GM18499 (cell line): ENCODE data around the gene ADCYAP1R1.

Experiments used
- ATAC-seq: cut with Tn5 transposase; IDR thresholded peaks from one replicate; pipeline ENCODE4 v1.9.1; 2021; ENCODE audit warnings: moderate number of reproducible peaks; ENCODE audit not compliant: insufficient read depth, unreplicated experiment

ADCYAP1R1 gene

GRCh38 chr7:31102151-31102972 lies 50.3 kb downstream of the ADCYAP1R1 start:
- no peak for ATAC-seq

DNA sequence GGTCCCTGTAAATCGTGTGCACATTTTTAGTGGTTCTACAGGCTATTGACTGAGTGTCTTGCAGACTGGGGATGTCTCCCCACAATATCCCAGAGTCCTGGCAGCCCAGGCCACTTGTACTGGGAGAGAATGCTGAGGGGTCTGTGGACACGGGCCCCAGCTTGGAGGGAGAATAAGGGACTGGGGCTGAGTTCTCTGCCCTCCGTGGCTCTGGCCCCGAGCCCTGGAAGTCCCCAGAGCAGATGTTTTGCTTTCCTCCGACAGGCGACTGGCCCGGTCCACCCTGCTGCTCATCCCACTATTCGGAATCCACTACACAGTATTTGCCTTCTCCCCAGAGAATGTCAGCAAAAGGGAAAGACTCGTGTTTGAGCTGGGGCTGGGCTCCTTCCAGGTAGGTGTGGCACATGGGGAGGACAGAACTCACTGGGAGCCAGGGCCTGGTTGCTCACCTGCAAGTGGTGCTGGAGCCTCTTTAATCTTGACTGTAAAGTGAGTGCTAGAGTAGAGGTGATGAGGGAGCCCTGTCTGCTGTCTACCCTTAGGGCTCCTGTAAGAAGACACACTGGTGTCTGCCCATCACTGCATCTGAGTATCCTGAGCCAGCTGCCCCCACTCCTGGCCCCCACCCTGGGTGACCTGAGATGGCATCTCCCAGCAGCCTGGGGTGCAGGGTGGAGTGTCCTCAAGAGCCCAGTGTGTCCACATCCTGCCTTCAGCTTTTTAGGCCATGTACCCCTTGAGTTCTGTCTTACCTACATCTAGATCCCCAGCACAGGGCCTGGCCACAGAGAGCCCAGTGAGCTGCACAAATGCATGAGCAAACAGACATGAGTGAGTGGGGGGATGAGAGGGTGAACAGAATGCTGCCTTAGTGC lies 51.1 kb downstream of the ADCYAP1R1 start:
- no peak for ATAC-seq

- ATAC-seq, result no peak
Observed at GRCh38 chr7:31104361-31105255, 52.5 kb downstream of the ADCYAP1R1 start.

DNA sequence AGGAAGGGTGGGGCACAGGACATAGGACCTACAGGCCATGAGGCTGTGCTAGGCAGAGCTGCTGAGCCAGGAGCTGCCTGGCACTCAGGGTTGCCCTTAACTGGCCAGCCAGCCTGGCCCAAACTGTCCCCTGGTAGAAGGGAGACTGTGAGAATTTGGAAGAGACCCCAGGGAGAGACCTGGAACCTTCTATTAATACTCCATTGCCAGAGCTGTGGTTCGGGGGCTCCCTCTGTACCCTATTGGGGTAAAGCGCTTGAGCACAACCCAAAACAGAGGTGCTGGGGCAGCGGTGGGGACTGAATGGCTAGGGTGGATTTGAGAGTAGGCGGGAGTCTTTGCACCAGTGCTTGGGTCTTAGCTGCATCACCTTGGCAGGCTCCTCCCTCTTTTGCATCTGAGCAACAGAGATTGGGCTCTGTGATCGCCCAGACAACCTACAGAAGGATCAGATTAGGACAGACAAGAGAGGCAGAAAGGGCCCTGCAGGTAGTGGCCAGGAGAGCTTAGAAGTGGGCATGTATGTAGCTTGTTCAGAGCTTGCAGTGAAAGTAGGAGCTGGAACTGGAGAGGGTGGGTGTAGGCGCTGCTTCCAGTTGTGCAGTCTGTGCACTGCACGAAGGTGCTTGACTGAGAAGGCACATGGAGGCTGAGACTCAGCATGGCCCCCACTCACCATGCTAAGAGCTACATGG lies 53.3 kb downstream of the ADCYAP1R1 start:
- no peak for ATAC-seq

DNA sequence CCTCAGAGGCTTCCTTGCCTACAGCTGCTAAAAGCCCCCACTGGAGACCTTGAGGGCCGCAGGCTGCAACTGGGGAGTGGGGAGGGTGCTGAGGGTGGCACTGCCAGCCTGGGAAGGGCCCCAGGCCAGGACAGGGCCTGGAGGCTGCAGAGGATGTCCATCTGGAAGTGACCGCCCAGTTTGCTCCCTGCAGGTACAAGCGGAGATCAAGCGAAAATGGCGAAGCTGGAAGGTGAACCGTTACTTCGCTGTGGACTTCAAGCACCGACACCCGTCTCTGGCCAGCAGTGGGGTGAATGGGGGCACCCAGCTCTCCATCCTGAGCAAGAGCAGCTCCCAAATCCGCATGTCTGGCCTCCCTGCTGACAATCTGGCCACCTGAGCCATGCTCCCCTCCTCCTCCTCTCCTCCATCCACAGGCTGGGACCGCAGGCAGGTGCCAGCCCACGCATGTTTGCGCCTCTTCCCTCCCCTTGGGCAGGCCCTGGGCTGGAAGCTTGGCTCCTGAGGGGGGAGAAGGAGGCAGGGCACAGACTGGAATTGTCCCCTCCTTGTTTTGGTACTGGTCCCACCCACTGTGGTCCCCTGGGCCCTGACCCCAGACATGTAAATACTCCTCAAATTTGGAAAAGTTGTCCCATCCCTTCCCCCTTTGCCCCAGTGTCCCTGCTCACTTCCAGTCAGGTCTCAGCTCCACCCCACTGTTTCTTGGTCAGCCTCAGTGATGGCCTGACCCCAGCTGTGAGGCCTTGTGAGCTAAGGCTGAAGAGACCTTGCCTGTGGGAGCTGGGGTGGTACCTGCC lies 54.4 kb downstream of the ADCYAP1R1 start:
- no peak for ATAC-seq

DNA sequence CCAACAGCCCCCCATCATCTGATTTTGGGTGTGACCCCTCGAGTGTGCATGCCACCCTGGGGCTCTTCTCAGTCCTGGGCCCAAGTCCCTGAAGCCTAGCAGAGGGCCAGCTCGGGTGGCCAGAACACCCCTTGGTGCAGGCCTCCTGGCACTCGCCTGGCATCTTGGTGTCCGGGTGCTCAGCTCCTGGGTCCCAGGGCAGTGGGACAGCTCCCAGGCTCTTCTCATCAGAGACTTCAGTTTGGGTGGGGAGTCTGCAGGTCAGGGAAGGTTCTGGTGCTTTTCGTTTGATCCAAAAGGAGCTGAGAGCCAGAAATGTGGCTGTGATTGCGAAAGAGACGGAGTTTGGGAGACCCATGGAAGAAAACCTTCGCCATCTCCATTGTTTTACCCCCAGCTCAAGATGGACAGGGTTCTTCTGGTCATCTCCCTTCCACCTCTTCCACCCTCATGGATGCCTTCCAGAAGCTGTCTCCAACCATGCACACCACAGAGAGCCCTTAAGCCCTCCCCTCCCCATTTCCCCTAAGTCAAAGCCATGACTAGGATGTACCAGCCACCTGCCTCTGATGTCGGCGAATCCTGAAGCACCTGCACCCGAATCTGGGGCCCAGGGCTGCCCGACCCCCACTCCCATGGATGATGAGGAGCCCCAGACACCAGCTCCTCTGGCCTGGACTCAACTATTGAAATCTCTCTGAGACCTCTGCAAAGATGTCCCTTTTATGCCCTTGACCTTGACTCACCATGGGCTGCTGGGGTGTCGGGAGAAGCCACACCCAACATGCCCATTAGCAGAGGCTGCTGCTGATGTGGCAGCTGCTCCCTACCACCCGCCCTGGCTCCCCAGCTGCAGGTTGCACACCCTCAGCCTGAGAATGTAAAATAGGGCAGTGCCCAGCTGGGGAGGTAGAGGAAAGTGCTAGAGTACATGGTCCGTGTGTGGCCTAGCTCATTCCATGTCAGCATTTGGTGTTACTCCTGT lies 55.3 kb downstream of the ADCYAP1R1 start:
- ATAC-seq, result no peak

DNA sequence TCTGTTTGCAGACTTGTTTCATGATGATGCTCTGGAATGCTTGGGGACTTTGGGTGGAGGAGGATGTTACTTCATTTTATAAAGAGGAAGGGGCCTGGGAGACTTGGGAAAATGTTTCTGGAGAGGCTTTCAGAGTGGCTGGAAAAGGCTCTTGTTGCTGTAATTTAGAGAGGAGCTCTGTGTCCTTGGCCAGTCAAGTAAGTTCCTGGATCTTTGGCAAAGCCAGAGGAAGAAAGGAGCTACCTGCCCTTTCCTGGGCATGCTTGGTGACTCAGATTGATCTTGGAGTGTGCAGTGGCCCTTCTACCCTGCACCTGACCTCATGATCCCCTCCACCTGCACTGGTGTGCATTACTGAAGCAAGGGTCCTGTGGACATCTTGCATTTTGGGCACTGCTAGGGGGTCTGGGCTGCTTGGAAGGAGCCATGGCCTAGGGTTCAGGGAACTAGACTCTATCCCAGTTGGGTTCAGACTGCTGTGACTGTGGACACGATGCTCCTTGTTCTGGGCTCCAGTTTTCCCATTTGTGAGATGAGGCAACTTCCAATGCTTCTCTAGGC lies 56.1 kb downstream of the ADCYAP1R1 start:
- no peak for ATAC-seq

DNA sequence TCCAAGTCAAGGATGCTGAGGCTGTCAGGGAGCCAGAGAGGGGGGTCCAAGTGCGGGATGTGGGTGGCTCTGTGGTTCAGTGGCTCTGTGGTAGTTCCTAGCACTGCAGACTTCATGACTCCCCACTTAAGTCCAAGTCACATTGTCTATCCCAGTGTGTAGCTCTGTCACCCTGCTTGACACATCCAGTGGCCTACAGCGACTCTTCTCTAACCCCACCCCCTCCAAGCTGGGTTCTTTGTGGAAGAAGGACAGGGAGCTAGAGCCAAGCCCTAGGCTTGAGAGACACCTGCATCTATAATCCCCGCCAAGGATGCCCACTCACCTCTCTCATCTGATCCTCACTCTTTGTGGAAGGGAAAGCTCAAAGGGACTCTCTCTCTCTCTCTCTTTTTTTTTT lies 57.6 kb downstream of the ADCYAP1R1 start:
- ATAC-seq, result no peak

DNA sequence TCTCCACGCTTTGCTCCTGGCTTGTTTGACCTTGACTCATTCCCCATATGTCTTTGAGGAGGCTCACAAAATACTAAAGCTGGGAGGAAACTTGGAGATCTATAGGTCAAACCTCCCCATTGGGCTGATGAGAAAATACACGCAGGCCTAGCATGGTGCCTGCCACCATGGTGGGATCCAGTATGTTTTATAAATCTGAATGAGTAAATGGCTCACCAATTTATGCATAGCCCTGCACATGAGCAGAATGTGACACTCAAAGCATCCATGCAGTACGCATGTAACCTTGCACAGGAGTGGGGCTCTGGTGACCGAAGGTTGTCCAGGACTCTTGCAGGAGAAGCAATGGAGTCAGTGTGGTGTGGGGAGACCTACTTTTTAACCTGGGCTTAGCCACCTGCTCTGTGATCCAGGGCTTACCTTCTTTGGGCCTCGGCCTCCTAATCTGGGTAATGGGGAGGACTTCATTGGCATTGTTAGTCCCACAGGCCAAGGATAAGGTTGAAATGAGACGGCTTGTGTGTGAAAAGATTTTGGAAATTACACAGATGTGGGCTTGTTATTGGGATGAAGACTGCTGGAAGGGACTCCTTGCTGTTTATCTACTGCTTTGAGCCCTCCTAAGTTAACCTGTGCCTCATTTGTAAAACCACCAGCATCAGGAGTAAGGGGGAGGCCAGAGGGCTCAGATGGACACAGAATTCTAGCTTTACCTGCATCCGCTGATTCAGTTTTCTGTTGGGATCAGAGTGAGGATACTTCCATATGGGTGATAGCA lies 58.4 kb downstream of the ADCYAP1R1 start:
- ATAC-seq, result no peak

GRCh38 chr7:31111109-31111451 lies 59.0 kb downstream of the ADCYAP1R1 start:
- ATAC-seq, result no peak

DNA sequence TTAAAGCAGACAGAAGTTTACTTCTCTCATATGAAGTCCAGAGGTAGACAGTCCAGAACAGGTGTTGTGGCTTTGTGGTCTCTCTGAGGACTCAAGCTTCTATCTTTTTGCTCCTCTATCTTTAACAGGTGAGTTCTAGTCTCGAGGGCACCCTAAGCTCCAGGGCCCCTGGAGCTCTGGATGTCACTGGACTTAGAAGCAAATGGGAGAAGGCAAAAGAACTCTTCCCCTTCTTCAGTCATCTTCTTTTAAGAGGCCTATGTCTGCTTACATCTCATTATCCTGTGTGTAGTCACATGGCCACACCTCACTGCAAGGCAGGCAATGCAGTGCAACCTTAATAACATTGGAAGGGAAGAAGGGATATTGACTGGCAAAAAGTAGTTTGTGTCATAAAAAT lies 61.6 kb downstream of the ADCYAP1R1 start:
- ATAC-seq, result no peak

GRCh38 chr7:31114593-31115343 lies 62.7 kb downstream of the ADCYAP1R1 start:
- ATAC-seq, result no peak

DNA sequence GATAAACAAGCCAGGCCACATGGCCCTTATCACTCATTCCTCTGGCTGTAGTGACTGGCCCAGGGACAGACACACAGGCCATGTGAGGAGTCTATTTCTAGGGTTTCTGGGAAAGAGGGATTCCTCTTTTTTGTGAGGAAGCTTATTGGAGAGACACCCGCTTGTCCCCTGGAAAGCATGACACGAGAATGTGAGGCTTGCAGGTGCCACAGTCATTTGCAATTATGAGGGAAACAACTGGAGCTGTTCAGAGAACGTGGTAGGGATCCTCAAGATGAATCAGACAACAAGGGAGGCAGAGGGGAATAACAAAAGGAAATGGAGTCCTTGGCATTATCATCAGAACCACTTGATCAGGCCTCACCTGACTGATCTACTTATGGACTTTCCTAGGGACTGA lies 64.5 kb downstream of the ADCYAP1R1 start:
- no peak for ATAC-seq

DNA sequence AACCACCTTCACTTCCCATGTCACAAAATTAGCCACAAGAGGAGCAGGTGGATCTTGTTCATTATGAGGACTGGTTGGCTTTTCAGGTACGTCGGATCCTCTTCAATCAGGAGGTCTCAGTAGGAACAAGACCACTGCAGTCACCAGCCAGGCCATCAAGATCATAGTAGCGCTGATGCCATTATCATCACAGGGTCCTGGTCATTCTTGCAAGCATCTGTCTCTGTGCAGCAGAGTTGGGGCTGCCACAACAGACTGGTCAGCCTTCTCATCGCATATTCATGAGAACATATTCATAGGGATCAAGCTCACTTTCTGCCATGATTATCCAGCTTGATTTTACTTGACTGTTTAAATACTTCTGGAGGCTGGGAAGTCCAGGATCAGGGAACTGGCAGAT lies 67.1 kb downstream of the ADCYAP1R1 start:
- no peak for ATAC-seq

DNA sequence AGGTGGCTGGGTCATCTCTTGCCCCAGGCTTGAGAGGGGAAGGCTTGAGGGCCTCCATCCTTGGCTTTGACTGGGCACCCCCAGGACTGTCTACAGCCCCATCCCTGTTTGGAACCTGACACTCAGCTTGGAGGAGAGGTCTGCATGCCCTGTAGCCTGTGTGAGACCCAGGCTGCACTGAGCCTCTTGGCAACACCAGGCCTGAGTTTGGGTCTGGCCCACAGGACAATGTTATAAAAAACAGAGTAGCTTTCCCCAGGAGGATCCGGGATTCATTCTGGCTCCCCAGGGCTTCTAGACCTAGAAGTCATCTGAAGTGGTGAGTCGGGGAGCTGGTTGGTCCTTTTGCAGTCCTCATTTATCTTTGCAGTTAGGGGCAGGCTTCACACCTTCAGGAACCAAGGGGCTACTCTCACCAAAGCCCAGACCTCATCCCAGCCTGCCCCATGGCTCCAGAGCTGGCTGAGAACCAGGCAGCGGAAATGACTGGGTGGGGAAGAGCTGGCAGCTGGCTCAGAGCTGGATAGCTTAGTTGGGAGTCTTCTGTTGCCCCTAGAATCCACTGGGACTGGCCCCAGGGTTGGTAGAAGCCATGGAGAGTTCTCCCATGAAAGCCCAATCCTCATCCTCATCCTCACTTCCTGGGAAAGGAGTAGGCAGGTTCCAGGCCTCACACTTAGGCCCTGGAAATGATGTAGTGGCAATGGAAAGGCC lies 68.8 kb downstream of the ADCYAP1R1 start:
- ATAC-seq, result no peak

- ATAC-seq, result no peak
Observed at GRCh38 chr7:31121601-31122000, 69.5 kb downstream of the ADCYAP1R1 start.
